OCI-LY1 (cell line): ENCODE data around the gene RAB3C.

Experiments
- CTCF ChIP-seq: fragments of 200-600 bp; sonication (generic), shearing (Covaris generic); IDR thresholded peaks from 2 replicates; pipeline ENCODE4 v1.5.1; 2017; ENCODE audit warnings: mild to moderate bottlenecking, antibody characterized with exemption, low read length, moderate library complexity, mixed read lengths
- EZH2 ChIP-seq: fragments of 200-600 bp; sonication (generic), shearing (Covaris generic); IDR thresholded peaks from 2 replicates; pipeline ENCODE4 v1.8.0; 2017; ENCODE audit warnings: borderline replicate concordance, mixed run types, mild to moderate bottlenecking, antibody characterized with exemption, low read length, moderate library complexity, mixed read lengths

GRCh38 chr5:58860680-58861079 is 277.8 kb downstream of the RAB3C start:
- no peak for TF ChIP-seq CTCF
- no peak for TF ChIP-seq EZH2
